Stimulated activated CD8-positive, alpha-beta memory T cell treated with anti-CD3 and anti-CD28 coated beads, Interleukin-2, amount 100 ng/mL, for 48 hours (primary cell): ENCODE results near the gene ENGASE.

Experiments
- DNase-seq, 2 donors: peaks; one replicate each; pipeline ENCODE4 v3.0.0-alpha.2; 2020; ENCODE audit warnings: low read depth in 2 of 2

Gene ENGASE

GRCh38 chr17:79135628-79136405, 61.2 kb downstream of the ENGASE start:
- no peak for DNase-seq
